ENCODE results near the gene NENF.

GRCh38 chr1:212396638-212397037 lies 36.1 kb upstream of the NENF start:
- no peak for TF ChIP-seq CTCF (IDR thresholded peaks at IDR 0.05)
- TF ChIP-seq POLR2AphosphoS5 (IDR thresholded peaks at IDR 0.05): no peak
- TF ChIP-seq POLR2A (IDR thresholded peaks at IDR 0.05): no peak
